Muscle of back (tissue), 11 donors: ENCODE data around the gene ANKRD33B. TPM values are rescaled to one million over a fixed set of nuclear protein-coding genes. Genes with fewer than 3 reads are reported as not detected.
A peak's percentile ranks its signal among the peaks of the same experiment; 100 is the strongest.
"Not testable (repeated sequence)": the region's sequence is repeated elsewhere in the genome, so short reads cannot be mapped to it uniquely, and the experiment has no call there.

ENCODE experiments used
- DNase-seq, 3 donors: peaks; one replicate each; pipeline versions ENCODE4 v3.0.0 to v3.0.0-alpha.2; 2013
- polyA plus RNA-seq, 10 donors: library from polyadenylated mRNA; unstranded; fragments of 120-200 nt; gene quantifications; one replicate each; pipeline ENCODE4 v1.2.1, GENCODE V29; 2013; ENCODE audit not compliant: insufficient read length in 10 of 10

The ANKRD33B gene
- polyA plus RNA-seq, 10 donors: 1.0 to 3.1 (median 2.0) TPM

GRCh38 chr5:10617103-10617502 is 53.2 kb downstream of the ANKRD33B start:
- DNase-seq: no peak

GRCh38 chr5:10618311-10618710 is 54.4 kb downstream of the ANKRD33B start:
- DNase-seq: no peak

DNA sequence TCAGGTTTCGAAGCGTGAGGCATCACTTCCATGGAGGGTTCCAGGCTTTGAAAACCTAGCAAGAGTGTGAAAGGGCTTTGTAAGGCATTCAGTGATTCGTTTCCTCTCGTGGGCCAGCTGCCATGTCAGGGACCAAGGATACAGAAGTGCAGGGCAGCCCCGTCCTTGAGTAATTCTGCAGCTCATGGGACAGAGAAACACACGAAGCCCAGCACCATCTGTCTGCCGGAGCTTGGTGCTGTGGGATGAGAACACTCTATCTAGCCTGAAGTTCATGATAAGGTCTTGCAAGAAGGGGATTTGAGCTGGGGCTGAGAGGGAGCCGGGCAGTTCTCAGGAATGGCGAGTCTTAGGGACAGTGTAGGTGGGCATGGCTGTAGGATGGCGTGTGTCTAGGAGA is 55.8 kb downstream of the ANKRD33B start:
- DNase-seq: no peak

DNA sequence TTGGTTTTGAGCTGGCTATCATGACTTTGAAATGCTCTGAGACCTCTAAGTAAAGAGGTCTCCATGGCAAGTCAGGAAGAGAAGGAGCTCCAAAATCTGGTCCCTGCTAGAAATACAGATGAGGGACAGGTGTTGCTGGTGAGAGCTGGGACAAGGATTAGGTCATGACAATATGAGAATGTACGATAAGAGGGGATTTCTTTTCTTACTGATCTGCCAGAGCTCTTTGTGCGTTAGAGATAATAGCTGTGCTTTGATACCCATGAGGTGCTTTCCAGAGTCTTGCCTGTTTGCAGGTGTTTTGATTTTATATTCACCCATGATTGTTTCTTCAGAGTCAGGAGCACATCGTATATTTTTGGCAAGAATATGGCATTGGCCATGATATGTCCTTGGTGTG is 56.5 kb downstream of the ANKRD33B start:
- no peak for DNase-seq

- DNase-seq: no peak
Measured at GRCh38 chr5:10621832-10622231, 58.0 kb downstream of the ANKRD33B start.

- DNase-seq: no peak
Measured at GRCh38 chr5:10622810-10623209, 58.9 kb downstream of the ANKRD33B start.

DNA sequence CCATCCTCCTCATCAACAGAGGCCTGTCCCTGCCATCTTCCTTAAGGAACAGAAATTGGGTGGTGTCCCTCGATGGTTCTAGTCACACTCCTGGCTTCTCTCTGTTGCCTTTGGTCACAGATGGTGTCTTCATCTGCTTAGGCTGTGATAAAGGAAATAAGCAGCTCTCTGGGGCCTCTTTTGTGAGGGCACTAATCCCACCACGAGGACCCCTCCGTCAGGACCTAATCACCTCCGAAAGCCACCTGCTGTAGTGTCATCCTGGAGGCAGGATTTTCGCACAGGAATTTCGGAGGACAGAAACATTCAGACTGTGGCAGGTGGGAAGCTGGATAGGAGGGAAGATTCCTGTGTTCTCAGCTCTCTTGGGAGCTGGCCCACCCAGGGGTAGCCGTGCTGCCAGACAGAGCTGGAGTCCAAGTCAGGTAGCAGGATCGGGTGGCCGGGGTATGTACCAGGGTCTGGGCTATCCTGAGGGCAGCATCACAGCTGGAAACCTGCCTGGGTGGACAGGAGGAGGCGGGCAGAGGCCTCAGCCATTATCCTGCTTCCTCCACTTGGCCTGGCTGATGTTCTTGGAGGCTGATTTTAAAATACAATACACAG is 59.5 kb downstream of the ANKRD33B start:
- DNase-seq: no peak

- no peak for DNase-seq
Measured at GRCh38 chr5:10624206-10624605, 60.3 kb downstream of the ANKRD33B start.

GRCh38 chr5:10624679-10625078 is 60.8 kb downstream of the ANKRD33B start:
- DNase-seq: no peak

DNA sequence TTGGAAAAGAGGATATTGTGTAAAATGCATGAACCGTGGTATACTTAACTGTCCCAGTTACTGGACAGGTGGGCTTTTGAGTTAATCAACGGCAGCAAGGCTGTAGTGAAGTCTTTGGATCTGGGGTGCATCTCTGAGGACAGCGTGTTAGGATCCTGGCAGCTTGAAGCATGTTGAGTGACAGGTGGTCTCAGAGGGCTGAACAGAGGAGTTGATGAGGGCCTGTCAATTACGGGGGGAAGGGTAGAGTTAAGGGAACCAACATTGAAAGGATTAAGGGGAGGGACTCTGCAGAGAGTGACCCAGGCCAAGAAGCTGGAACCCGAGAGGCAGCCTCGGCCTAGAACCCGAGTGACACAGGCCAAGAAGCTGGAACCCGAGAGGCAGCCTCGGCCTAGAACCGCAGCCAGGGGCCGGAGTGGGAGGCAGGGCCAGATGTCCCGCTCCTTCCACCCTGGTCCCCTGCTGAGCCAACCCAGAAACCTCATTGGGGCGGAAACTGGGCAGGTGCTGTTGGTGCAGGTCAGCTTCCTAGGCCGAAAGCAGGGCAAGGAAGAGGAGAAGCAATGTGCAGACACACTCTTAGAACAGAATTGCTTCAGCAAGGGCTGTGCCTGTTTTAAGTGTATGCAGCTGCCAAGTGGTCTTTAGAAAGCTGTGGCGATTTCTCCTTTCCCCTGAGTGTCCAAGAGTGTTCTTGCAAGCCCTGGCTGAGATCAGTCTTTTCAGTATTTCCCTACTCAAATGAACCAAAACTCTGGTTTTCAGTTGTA is 62.0 kb downstream of the ANKRD33B start:
- DNase-seq: no peak

- DNase-seq: peak in 1 of 3 donors; percentile 38
Measured at GRCh38 chr5:10626473-10627013, 62.7 kb downstream of the ANKRD33B start.

DNA sequence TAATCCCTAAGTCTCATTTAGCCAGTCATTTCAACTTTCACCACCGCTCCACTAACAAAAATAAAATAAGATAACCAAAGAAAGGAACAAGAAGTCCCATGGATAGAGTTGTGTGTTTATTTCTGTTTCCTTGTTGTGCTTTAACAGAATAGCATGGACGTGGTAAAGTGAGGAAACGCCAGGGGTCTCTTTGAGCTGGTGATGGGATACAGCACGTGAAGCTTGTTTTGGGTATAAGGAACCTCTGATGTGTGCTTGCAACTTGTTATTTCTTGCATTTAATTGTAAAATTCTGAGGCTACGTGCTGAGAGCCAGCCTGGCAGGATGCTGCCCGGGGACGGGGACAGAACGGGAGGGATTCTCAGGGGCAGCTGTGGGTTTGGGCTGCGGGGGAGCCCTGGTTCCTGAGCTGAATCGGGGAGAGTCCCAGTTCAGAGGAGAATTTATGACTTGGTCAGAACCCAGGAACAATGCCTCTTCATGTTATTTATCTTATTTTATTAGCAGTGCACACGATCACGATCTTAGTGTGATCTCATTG is 63.4 kb downstream of the ANKRD33B start:
- no peak for DNase-seq

DNA sequence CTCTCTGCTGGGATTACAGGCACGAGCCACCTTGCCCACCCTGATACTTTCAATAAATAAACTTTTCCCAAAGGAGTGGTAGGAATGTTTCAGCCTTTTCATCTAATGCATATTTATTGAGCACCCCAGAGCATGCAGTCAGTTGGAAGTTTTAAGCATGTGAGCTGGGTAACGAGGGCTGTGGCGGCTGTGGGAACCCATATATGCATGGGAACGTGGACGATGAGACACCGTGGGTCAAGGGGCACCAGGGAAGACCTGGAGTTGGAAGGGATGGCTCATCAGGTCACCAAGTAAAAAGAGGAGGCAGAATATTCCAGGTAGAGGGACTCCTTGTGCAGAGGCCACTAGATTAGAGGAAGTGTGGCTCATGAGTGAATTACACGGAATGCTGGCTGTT is 64.7 kb downstream of the ANKRD33B start:
- no peak for DNase-seq

GRCh38 chr5:10629682-10630081 is 65.8 kb downstream of the ANKRD33B start:
- no peak for DNase-seq

DNA sequence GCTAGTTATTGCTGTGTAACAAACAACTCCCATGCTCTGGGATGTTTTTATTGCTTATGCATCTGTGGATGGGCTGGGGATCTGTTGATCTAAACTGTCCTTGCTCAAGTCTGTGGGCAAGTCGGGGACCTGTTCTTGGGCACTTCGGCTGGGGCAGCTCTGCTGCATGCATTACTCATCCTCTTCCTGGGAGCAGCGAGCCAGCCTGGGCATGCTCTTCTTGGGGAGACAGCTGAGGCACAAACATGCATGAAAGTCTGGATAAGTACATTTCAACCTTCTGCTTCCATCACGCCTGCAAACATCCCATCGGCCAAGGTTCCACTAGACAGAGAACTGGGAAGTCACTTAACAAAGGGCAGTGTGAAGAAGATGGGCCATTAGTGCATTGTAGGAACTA is 66.3 kb downstream of the ANKRD33B start:
- no peak for DNase-seq

DNA sequence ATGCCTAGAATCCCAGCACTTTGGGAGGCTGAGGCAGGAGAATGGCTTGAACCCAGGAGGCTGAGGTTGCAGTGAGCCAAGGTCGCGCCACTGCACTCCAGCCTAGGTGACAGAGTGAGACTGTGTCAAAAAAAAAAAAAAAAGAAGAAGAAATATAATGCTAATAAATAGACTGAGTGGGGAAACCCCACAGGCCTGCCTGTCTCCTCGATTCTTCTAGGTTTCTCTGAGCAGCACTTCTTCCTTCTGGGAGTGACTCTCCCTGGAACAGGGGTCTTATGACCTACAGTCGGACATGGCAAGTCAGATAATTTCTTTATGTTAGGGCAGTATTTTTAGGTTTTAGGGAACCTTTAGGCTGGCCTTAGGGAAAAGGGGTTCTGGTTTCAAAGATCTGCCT is 66.9 kb downstream of the ANKRD33B start:
- DNase-seq: not testable (repeated sequence)

GRCh38 chr5:10631316-10631996 is 67.6 kb downstream of the ANKRD33B start:
- no peak for DNase-seq

- peak in 2 of 3 donors; percentile 29 to 57 for DNase-seq
Measured at GRCh38 chr5:10632110-10632761, 68.4 kb downstream of the ANKRD33B start.

- DNase-seq: no peak
Measured at GRCh38 chr5:10633271-10634049, 69.6 kb downstream of the ANKRD33B start.

GRCh38 chr5:10634050-10634449 is 70.2 kb downstream of the ANKRD33B start:
- no peak for DNase-seq

- DNase-seq: no peak
Measured at GRCh38 chr5:10634562-10634961, 70.7 kb downstream of the ANKRD33B start.
